Peyer's patch (tissue), 4 donors: ENCODE results near the gene STIP1. TPM values are rescaled to one million over a fixed set of nuclear protein-coding genes. Genes with fewer than 3 reads are reported as not detected.

Experiments
- DNase-seq, 3 donors: peaks; one replicate each; pipeline ENCODE4 v3.0.0-alpha.2; 2017 to 2019
- H3K27ac ChIP-seq, 4 donors: fragments of 200-600 bp; sonication (generic); one replicate each; pipeline ENCODE4 v1.5.1; 2016 to 2019
- H3K27me3 ChIP-seq, 2 donors: fragments of 200-600 bp; sonication (generic); one replicate each; pipeline ENCODE4 v1.5.1; 2019
- H3K36me3 ChIP-seq, 3 donors: fragments of 200-600 bp; sonication (generic); one replicate each; pipeline ENCODE4 v1.5.1; 2016 to 2019
- H3K4me1 ChIP-seq, 4 donors: fragments of 200-600 bp; sonication (generic); one replicate each; pipeline ENCODE4 v1.5.1; 2016 to 2019
- H3K4me3 ChIP-seq, 4 donors: fragments of 200-600 bp; sonication (generic); 1 replicate in 3 of 4; 2 replicates in 1 of 4; pipeline ENCODE4 v1.5.1; 2016 to 2019; ENCODE audit warnings: mild to moderate bottlenecking in 1 of 4
- H3K9me3 ChIP-seq, 4 donors: fragments of 200-600 bp; sonication (generic); one replicate each; pipeline ENCODE4 v1.5.1; 2016 to 2019; ENCODE audit warnings: mild to moderate bottlenecking in 1 of 4
- POLR2A ChIP-seq, 2 donors: fragments of 450-650 bp; IDR thresholded peaks; one replicate each; pipeline ENCODE4 v1.5.1; 2017; ENCODE audit warnings: antibody characterized with exemption in 2 of 2, mild to moderate bottlenecking in 2 of 2, moderate library complexity in 2 of 2
- total RNA-seq, 4 donors: library from RNA; depleted of rRNA; stranded (reverse); fragments of >200 nt; gene quantifications; one replicate each; pipeline ENCODE4 v1.1.0, GENCODE V29; 2016
- TF ChIP-seq, protein P1 (sequence below), 6 experiments: fragments of 450-650 bp in 4 of 6; fragments of 200-600 bp in 2 of 6; sonication (generic) in 1 of 6; IDR thresholded peaks; one replicate each; pipeline ENCODE4 v1.5.1; 2017 to 2019; ENCODE audit warnings: antibody characterized with exemption in 6 of 6, mild to moderate bottlenecking in 3 of 6, moderate library complexity in 1 of 6

The STIP1 gene
- total RNA-seq, 4 donors from 2014 or later: 50.3 to 106 (median 67.0) TPM

- TF ChIP-seq, protein P1, sequence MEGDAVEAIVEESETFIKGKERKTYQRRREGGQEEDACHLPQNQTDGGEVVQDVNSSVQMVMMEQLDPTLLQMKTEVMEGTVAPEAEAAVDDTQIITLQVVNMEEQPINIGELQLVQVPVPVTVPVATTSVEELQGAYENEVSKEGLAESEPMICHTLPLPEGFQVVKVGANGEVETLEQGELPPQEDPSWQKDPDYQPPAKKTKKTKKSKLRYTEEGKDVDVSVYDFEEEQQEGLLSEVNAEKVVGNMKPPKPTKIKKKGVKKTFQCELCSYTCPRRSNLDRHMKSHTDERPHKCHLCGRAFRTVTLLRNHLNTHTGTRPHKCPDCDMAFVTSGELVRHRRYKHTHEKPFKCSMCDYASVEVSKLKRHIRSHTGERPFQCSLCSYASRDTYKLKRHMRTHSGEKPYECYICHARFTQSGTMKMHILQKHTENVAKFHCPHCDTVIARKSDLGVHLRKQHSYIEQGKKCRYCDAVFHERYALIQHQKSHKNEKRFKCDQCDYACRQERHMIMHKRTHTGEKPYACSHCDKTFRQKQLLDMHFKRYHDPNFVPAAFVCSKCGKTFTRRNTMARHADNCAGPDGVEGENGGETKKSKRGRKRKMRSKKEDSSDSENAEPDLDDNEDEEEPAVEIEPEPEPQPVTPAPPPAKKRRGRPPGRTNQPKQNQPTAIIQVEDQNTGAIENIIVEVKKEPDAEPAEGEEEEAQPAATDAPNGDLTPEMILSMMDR (IDR thresholded peaks at IDR 0.05): no peak
- no peak for TF ChIP-seq POLR2A (IDR thresholded peaks at IDR 0.05)
- peaks cover 3 to 100% (median 9%) of the 10 kb centered on the region in 3 donors for H3K36me3 ChIP-seq
- DNase-seq: no peak
- no peak overlapping the region for H3K27ac ChIP-seq
- H3K9me3 ChIP-seq: no peaks in the 10 kb centered on the region
- H3K4me1 ChIP-seq: no peaks in the 10 kb centered on the region
- H3K27me3 ChIP-seq: no peaks in the 10 kb centered on the region
- H3K4me3 ChIP-seq: no peak overlapping the region
Measured at GRCh38 chr11:64198511-64198910, 12.5 kb downstream of the STIP1 start.

DNA sequence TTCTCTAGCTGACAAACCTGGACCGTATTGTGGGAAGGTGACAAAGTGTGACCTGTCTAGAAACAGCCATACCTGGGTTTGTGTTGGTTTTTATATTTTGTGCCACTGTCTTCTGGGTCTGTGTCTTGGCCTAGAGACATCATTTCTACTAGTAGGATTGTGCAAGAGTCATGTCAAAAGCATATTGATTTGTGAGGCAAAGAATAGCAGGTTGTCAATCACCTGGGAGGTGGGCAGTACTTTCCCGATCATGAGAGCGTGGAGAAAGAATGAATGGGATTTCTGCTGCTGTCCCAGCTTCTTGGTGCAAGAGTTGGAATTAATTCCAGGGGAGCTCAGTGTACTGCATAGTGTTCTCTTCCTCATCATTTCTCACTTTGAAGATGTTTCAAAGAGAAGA, 15.6 kb downstream of the STIP1 start:
- Histone ChIP-seq H3K27ac (no peak overlapping the region), H3K27me3 (no peaks in the 10 kb centered on the region), H3K4me3 (no peak overlapping the region), H3K36me3 (peaks cover 0 to 78% (median 3%) of the 10 kb centered on the region in 3 donors), H3K9me3 (no peaks in the 10 kb centered on the region), H3K4me1 (peaks cover 0 to 26% (median 14%) of the 10 kb centered on the region in 4 donors)
- DNase-seq: no peak
- TF ChIP-seq, protein P1 (IDR thresholded peaks at IDR 0.05): no peak
- TF ChIP-seq POLR2A (IDR thresholded peaks at IDR 0.05): no peak

DNA sequence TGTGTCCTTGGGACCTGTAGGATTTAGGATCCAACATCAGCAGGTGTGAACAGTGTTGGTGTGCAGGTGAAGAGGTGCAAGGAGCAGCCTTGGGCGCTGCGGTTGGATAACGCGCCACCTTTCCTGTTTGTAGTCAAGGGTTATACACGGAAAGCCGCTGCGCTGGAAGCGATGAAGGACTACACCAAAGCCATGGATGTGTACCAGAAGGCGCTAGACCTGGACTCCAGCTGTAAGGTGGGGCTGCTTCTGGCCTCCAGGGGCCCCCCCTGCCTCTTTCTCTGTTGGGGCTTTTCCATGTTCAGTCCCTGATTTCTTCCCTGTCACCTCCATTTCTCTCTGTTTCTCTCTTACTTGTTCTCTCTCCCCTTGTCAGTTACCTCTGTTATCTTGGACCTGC, 17.0 kb downstream of the STIP1 start:
- Histone ChIP-seq H3K27ac (no peak overlapping the region), H3K27me3 (no peaks in the 10 kb centered on the region), H3K4me3 (no peak overlapping the region), H3K36me3 (peaks cover 0 to 63% (median 3%) of the 10 kb centered on the region in 3 donors), H3K9me3 (no peaks in the 10 kb centered on the region), H3K4me1 (peaks cover 0 to 33% (median 15%) of the 10 kb centered on the region in 4 donors)
- no peak for DNase-seq
- TF ChIP-seq, protein P1 (IDR thresholded peaks at IDR 0.05): no peak
- no peak for TF ChIP-seq POLR2A (IDR thresholded peaks at IDR 0.05)

DNA sequence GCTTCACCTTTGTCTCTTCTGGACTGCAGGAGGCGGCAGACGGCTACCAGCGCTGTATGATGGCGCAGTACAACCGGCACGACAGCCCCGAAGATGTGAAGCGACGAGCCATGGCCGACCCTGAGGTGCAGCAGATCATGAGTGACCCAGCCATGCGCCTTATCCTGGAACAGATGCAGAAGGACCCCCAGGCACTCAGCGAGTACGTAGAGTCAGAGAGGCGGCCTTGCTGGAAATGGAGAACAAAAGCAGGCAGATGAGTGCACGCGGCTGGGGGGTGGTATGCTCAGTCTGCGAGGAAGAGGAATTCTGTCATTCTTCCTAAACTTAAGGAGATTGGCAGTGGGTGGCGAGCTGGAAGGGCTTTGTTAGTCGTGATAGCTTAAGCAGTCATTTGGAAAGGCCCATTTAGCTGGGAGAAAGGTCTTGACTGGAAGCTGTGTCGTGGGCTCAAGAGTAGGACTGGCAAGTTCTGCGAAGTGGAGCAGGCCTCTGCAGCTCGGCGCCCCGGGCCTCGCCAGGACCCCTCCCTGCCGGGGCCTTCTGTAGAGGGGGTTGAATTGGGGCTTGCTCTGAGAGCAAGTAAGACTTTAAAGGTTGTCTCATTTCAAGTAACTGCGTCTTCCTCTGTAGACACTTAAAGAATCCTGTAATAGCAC, 17.6 kb downstream of the STIP1 start:
- H3K4me3 ChIP-seq: no peak overlapping the region
- no peaks in the 10 kb centered on the region for H3K9me3 ChIP-seq
- no peaks in the 10 kb centered on the region for H3K27me3 ChIP-seq
- H3K27ac ChIP-seq: no peak overlapping the region
- H3K4me1 ChIP-seq: peaks cover 0 to 33% (median 18%) of the 10 kb centered on the region in 4 donors
- TF ChIP-seq POLR2A (IDR thresholded peaks at IDR 0.05): no peak
- TF ChIP-seq, protein P1 (IDR thresholded peaks at IDR 0.05): no peak
- DNase-seq: no peak
- peaks cover 0 to 57% (median 3%) of the 10 kb centered on the region in 3 donors for H3K36me3 ChIP-seq

DNA sequence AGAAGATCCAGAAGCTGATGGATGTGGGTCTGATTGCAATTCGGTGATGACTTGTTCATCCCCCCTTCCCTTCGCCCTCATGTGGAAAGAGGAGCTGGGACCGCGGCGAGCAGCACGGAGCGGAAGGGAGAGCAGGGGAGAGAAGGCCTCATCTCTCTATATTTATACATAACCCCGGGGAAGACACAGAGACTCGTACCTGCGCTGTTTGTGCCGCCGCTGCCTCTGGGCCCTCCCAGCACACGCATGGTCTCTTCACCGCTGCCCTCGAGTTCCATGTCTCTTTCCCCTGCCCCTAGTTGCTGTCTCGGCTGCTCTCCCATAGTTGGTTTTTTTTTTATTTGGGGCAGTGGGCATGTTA, 18.1 kb downstream of the STIP1 start:
- TF ChIP-seq, protein P1 (IDR thresholded peaks at IDR 0.05): no peak
- TF ChIP-seq POLR2A (IDR thresholded peaks at IDR 0.05): no peak
- no peaks in the 10 kb centered on the region for H3K27me3 ChIP-seq
- peaks cover 0 to 33% (median 18%) of the 10 kb centered on the region in 4 donors for H3K4me1 ChIP-seq
- no peak overlapping the region for H3K27ac ChIP-seq
- no peak overlapping the region for H3K4me3 ChIP-seq
- H3K36me3 ChIP-seq: peaks cover 0 to 52% (median 3%) of the 10 kb centered on the region in 3 donors
- H3K9me3 ChIP-seq: no peaks in the 10 kb centered on the region
- no peak for DNase-seq
